ENCODE results near the gene ABCG4.
"Not testable (repeated sequence)": the region's sequence is repeated elsewhere in the genome, so short reads cannot be mapped to it uniquely, and the experiment has no call there.

Gene ABCG4

GRCh38 chr11:119147604-119148333 is 1.1 kb upstream of the ABCG4 start:
- no peak for DNase-seq
- in situ Hi-C loops (cut with HindIII; ENCODE audit: low pct_ligation_motif_present, low pct_unique_long_range_greater_than_20kb, low sequenced_read_pairs) = no loop called here

GRCh38 chr11:119148720-119149017 is 183 bp upstream of the ABCG4 start:
- DNase-seq = no peak
- in situ Hi-C loops (cut with HindIII; ENCODE audit: low pct_ligation_motif_present, low pct_unique_long_range_greater_than_20kb, low sequenced_read_pairs) = no loop called here

GRCh38 chr11:119149786-119150275 is 979 bp downstream of the ABCG4 start:
- no peak for DNase-seq
- in situ Hi-C loops (cut with HindIII; ENCODE audit: low pct_ligation_motif_present, low pct_unique_long_range_greater_than_20kb, low sequenced_read_pairs) = no loop called here

GRCh38 chr11:119152043-119152442 is 3.2 kb downstream of the ABCG4 start:
- DNase-seq = no peak
- in situ Hi-C loops (cut with HindIII; ENCODE audit: low pct_ligation_motif_present, low pct_unique_long_range_greater_than_20kb, low sequenced_read_pairs) = no loop called here

- no peak for DNase-seq
- in situ Hi-C loops (cut with HindIII; ENCODE audit: low pct_ligation_motif_present, low pct_unique_long_range_greater_than_20kb, low sequenced_read_pairs) = no loop called here
Measured at GRCh38 chr11:119152604-119153003, 3.8 kb downstream of the ABCG4 start.

- in situ Hi-C loops (cut with HindIII; ENCODE audit: low pct_ligation_motif_present, low pct_unique_long_range_greater_than_20kb, low sequenced_read_pairs) = no loop called here
- DNase-seq = no peak
Measured at GRCh38 chr11:119153049-119153818, 4.4 kb downstream of the ABCG4 start.

GRCh38 chr11:119154178-119154577 is 5.3 kb downstream of the ABCG4 start:
- no peak for DNase-seq
- in situ Hi-C loops (cut with HindIII; ENCODE audit: low pct_ligation_motif_present, low pct_unique_long_range_greater_than_20kb, low sequenced_read_pairs) = no loop called here

GRCh38 chr11:119155733-119156492 is 7.1 kb downstream of the ABCG4 start:
- in situ Hi-C loops (cut with HindIII; ENCODE audit: low pct_ligation_motif_present, low pct_unique_long_range_greater_than_20kb, low sequenced_read_pairs) = no loop called here
- peak; percentile 22 for DNase-seq

GRCh38 chr11:119156496-119156895 is 7.6 kb downstream of the ABCG4 start:
- in situ Hi-C loops (cut with HindIII; ENCODE audit: low pct_ligation_motif_present, low pct_unique_long_range_greater_than_20kb, low sequenced_read_pairs) = no loop called here
- DNase-seq = no peak

GRCh38 chr11:119157063-119157462 is 8.2 kb downstream of the ABCG4 start:
- in situ Hi-C loops (cut with HindIII; ENCODE audit: low pct_ligation_motif_present, low pct_unique_long_range_greater_than_20kb, low sequenced_read_pairs) = no loop called here
- no peak for DNase-seq

GRCh38 chr11:119158467-119158866 is 9.6 kb downstream of the ABCG4 start:
- no peak for DNase-seq
- in situ Hi-C loops (cut with HindIII; ENCODE audit: low pct_ligation_motif_present, low pct_unique_long_range_greater_than_20kb, low sequenced_read_pairs) = no loop called here

GRCh38 chr11:119160151-119160550 is 11.3 kb downstream of the ABCG4 start:
- no peak for DNase-seq
- in situ Hi-C loops (cut with HindIII; ENCODE audit: low pct_ligation_motif_present, low pct_unique_long_range_greater_than_20kb, low sequenced_read_pairs) = no loop called here

- no peak for DNase-seq
- in situ Hi-C loops (cut with HindIII; ENCODE audit: low pct_ligation_motif_present, low pct_unique_long_range_greater_than_20kb, low sequenced_read_pairs) = no loop called here
Measured at GRCh38 chr11:119161871-119162270, 13.0 kb downstream of the ABCG4 start.

- DNase-seq = peak; percentile 75
- in situ Hi-C loops (cut with HindIII; ENCODE audit: low pct_ligation_motif_present, low pct_unique_long_range_greater_than_20kb, low sequenced_read_pairs) = no loop called here
Measured at GRCh38 chr11:119166368-119167076, 17.7 kb downstream of the ABCG4 start.

GRCh38 chr11:119167077-119167458 is 18.2 kb downstream of the ABCG4 start:
- in situ Hi-C loops (cut with HindIII; ENCODE audit: low pct_ligation_motif_present, low pct_unique_long_range_greater_than_20kb, low sequenced_read_pairs); DNase-seq: not testable (repeated sequence)

- in situ Hi-C loops (cut with HindIII; ENCODE audit: low pct_ligation_motif_present, low pct_unique_long_range_greater_than_20kb, low sequenced_read_pairs) = no loop called here
- DNase-seq = no peak
Measured at GRCh38 chr11:119167933-119168332, 19.1 kb downstream of the ABCG4 start.

- DNase-seq = peak; percentile 86
Measured at GRCh38 chr11:119168471-119169281, 19.8 kb downstream of the ABCG4 start, which contains the start of gene NLRX1. Gene NLRX1, plus strand, starts transcription at chr11:119168725. Its CDS starts 2,679 bp downstream, at chr11:119171404.

GRCh38 chr11:119169282-119169719 is 20.4 kb downstream of the ABCG4 start:
- in situ Hi-C loops (cut with HindIII; ENCODE audit: low pct_ligation_motif_present, low pct_unique_long_range_greater_than_20kb, low sequenced_read_pairs) = no loop called here
- DNase-seq = peak; percentile 82

More at GRCh38 chr11:119168471-119169281, 19.8 kb downstream of the ABCG4 start, which contains the start of gene NLRX1:
- in situ Hi-C loops (cut with HindIII; ENCODE audit: low pct_ligation_motif_present, low pct_unique_long_range_greater_than_20kb, low sequenced_read_pairs) = no loop called here

All from ACHN (cell line).